NCI-H446 treated with DMSO at 0.1 percent for 48 hours (cell line): ENCODE data around the gene PIGBOS1.
A peak's percentile ranks its signal among the peaks of the same experiment; 100 is the strongest.
"Not testable (repeated sequence)": the region's sequence is repeated elsewhere in the genome, so short reads cannot be mapped to it uniquely, and the experiment has no call there.

Source experiments
- DNase-seq: peaks from one replicate; lab custom pipeline; 2025; lab: John Stamatoyannopoulos, UW

Gene PIGBOS1

DNA sequence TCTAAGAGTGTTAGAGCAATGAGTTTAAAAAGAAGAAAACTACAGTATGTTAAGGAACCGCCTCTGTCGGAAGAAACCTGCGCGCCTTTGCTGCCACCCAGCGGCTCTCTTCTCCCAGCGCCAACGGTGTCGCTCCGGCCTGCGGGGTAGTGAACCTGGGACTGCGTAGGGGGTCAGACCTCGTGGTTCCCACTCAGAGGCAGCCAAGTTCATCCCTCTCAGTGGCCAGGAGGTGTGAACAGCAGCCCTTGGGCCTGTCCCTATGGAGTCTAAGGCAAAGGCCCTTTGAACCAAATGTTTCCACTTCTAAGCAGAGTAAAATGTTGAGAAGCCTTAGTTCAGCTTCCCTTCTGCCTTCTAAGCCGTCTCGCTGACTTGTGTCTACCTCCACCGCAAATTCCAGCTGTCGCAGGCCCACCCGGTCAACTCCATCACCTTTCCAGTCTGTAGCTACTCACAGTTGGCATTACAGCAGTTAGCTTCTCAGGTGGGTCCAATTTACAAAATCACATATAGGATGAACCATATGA, 28.3 kb downstream of the PIGBOS1 start:
- DNase-seq: peak; percentile 40

DNA sequence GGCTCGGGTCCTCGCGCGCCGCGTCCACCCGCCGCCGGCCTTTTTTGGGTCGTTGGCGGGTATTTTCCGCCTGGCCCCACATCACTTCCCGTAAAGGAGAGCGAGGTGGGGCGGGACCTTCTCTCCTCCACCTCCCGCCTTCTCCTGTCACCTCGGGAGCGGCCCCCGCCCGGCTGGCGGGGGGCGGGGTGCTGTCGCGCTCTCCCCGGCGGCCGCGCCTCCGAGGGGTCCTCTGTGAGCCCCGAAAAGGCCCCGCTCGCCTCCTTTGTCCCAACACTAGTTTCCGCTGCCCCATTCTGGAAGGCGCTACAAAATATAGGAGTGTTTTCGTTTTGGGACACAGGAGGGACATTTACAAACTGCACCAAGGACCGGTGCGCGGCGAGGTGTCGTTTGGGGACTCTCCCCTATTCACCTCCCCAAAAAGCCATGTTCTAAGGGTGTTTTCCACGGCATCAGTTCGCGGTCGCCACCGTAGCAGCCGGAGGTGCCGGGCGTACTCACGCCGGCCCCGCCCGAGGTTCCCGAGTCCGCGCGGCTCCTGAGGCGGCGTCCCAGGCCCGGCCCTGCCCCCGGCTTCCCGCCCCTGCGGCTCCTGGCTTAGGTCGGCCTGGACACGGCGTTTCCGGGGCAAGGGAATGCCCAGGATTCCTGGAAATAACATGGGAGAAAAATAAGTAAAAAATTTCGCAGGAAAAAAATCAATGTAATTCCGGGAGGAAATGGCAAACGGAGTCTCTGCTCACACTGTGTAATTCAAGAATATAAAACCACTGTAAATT, 29.0 kb downstream of the PIGBOS1 start, which contains the start of gene RAB27A:
TSS of gene RAB27A (minus strand) at position 68 of the 782 bp plus-strand sequence. CDS start 54,879 bp downstream, outside the sequence.
- no peak for DNase-seq

DNA sequence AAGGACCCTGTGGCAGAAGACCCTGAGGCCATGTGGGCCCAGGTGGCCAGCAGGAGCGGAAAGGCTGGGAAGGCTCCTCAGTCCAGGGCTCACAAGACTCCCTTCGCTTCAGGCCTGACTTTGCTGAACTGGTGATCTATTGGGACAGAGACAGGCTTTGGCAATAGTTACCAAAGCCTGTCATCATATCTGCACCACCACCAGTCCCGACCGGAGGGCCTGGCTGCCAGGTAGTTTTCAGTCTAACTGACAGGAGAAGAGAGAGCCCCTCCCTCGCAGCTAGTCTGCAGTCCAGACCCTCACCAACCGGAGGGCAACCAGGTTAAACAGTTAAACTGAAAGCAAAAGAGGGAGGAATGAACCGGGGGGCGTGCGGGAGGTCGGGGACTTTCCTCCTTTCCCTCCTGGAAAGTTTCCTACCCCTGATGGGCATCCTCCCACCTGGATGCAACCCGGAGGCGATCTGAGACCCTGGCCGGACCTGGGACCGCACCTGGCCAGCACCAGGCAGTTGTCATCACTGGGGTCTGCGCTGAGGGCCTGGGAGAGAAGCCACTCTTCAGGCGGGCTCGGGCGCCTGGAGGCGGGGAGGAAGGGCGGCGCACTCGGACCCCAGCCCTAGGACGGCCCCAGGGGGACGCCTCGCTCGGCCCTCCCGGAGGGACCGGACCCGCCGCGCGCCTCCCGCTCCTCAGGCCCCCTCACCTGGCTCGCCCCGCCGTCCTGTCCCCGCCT, 29.7 kb downstream of the PIGBOS1 start:
- no peak for DNase-seq

DNA sequence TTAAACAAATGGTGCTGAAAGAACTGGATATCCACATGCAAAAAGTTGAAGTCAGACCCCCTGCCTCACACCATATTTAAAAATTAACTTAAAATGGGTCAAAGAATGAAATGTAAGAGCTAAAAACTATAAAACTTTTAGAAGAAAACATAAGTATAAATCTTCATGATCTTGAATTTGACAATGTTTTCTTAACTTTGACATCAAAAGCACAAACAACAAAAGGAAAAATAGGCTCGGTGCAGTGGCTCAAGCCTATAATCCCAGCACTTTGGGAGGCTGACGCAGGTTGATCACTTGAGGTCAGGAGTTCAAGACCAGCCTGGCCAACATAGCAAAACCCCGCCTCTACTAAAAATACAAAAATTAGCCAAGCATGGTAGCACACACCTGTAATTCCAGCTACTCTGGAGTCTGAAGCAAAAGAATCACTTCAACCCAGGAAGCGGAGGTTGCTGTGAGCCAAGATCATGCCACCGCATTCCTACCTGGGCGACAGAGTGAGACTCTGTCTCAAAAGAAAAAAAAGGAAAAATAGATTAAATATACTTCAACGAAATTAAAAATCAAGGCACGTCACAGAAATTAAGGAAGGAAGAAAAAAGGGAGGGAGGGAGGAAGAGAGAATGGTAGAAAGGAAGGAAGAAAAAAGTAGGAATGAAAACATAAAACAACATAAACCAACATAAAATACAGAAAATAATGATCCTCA, 30.8 kb downstream of the PIGBOS1 start:
- no peak for DNase-seq

DNA sequence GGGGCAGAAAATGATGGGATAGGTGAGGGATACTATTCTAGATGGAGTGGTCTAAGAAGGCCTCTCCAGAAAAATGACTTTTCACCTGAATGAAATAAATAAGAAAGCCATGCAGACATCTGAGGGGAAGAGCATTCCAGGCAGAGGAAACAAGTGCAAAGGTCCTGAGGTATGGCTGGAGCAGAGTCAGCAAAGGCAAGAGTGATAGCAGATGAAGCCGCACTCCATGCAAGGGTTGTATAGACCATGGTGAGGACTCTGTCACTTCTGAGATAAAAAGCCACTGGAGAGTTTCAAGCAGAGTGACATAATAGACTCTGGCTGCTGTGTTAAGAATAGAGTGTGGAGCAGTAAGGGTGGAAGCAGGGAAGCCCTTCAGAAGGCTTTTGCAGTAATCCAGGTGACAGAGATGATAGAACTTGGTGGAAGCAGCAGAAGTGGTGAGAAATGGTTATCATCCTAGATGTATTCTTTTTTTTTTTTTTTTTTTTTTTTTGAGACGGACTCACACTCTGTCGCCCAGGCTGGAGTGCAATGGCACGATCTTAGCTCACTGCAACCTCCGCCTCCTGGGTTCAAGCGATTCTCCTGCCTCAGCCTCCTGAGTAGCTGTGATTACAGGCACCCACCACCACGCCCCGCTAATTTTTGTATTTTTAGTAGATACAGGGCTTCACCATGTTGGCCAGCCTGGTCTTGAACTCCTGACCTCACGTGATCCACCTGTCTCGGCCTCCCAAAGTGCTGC, 32.3 kb downstream of the PIGBOS1 start:
- DNase-seq: not testable (repeated sequence)

DNA sequence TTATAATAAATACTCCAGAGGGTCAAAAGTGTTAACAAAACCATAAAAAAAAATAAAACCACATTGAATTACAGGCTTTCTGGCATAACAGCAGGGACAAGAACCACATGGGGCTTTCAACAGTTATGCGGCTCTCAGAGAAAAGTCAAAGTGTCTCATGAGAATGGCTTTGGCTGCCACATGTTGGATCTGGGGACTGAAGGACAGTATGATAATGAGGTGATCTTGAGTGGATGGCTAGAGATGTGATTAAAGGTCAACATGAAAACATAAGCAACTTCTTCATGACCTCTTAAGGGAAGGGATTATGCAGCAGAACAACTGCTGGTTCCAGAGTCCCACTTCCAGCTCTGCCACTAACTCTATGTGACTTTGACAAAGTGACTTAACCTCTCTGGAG, 34.5 kb downstream of the PIGBOS1 start:
- DNase-seq: no peak

DNA sequence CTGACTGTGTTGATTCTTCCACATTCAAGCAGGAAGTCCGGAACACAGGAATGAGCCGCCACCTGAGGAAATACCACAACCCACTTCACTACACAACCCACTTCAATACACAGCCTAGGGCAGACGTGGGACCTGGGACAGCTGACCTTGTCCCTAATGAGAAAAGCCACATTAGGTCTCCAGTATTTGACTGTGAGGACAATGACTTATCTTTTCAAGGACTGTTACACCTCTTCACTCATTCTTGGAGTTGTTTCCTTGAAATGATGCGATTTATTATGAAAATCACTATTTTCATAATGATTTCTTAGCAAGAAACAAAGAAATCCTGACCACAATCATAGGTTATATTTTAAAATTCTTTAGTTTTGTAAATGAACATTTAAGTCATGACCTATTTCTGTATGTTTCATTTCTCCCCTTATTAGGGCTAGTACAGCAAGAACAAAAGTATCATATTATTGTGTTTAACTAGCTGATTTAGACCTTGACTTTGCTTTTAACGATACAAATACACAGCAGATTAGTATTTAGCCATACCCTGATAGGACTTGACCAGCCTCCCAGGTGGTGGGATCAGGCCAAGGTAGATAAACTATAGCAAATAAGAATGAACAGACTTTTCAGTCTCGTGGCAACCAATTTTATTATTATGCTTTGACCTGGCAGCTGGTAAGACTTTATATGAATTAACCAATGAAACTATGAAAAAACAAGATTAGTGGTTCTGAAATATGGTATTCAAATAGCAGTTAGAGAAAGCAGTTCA, 35.4 kb downstream of the PIGBOS1 start:
- no peak for DNase-seq

DNA sequence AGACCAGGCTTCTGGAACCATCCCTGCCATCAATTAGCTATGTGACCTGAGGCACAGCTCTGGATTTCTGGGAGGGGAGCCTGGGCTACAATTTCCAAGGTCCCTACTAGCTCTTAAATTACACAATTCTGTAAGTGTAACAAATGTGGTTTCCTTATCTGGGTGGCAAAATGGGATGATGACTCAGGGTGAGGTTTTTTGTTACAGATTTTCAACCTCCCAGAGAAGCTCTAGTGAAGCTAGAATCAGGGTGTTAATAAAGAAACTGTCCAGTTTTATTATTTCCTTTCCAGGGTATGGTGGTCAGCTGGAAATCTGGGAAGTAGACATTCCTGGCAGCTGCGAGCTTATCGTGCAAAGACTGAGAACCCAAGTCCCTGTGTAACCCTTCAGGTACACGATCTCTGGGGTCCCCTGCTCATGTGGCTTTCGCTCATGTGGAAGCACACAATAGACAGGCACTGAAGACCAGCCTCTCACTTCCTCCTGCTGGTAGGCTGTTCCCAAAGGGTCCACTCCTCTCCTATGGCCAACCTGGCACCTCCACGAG, 36.6 kb downstream of the PIGBOS1 start:
- DNase-seq: no peak

DNA sequence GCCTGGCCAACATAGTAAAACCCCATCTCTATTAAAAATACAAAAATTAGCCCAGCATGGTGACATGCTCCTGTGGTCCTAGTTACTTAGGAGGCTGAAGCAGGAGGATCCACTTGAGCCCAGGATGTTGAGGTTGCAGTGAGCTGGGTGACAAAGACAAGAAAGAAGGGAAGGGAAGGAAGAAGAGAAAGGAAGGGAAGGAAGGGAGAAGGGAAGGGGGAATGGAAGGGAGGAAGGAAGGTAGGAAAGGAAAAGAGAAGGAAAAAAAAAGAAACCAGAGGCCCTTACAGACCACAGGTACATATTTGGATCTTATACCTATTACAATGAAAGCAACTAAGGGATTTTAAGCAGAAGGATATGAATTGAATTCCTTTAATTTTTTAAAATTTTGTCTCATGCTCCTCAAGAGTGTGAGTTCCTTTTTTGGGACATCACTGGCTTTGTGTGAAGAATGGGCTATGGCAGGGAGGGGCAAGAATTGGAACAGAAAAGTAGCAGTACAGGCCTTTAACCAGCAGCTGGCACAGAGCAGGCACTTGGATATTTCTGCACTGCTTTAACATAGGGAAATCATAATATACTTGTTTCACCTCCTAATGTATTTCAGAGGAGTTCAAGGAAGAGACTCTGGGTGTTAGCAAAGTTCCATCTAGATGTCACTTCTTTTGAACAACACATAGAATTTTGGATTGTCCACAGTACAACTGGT, 37.2 kb downstream of the PIGBOS1 start:
- no peak for DNase-seq

DNA sequence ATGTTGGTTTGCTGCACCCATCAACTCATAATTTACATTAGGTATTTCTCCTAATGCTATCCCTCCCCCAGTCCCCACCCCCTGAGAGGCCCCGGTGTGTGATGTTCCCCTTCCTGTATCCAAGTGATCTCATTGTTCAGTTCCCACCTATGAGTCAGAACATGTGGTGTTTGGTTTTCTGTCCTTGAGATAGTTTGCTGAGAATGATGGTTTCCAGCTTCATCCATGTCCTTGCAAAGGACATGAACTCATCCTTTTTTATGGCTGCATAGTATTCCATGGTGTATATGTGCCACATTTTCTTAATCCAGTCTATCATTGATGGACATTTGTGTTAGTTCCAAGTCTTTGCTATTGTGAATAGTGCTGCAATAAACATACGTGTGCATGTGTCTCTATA, 38.3 kb downstream of the PIGBOS1 start:
- not testable (repeated sequence) for DNase-seq

DNA sequence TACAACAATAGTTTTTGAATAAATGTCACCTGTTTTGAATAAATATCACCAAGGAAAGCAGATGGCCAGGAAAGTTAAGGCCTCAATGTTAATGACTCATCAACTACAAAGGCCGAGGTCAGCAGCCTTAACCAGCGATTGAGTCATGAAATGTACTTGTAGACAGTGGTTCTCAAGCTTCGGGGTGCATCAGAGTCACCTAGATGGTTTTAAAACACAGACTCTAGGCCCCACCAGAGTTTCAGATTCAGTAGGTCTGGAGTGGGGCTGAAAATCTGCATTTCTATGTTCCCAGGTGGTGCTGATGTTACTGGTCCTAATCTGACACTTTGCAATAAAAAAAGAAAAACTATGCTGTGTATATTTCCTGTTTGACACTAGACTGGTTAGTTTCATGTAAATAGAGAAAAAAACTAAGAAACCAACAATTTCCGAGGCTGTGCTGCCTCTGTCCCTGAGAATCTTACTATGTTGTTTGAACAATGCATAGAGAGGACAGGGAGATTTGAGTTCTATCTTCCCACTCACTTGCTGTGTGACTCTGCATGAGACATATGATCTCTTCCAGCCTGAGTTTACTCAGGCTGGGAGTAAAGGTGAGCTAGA, 39.1 kb downstream of the PIGBOS1 start:
- no peak for DNase-seq

DNA sequence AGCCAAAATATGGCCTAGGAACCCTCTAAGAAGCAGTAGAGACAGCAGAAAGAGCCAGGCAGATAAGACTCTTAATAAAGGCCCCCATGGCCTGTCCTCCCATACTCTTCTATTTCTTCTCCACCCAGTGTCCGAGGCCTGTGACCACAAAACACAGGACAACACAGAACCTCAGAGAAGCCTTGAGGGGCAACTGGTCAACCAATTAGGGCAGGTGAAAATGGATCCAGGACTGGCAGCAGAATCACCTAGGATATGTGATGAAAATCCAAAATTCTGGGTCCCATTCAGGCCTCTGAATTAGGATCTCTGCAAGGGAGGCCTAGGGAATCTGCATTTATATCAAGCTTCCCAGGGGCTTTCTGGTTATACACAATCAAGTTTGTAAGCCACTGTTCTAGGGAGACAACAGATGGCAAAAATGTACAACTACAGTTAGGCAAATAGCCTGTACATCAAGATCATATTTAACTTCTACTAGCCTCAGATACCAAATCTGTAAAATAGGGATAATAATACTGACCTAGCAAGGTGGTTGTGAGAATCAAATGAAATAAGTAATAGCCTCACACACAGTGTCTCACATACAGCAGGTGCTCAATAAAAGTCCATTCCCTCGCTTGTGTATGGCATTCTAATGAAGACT, 39.7 kb downstream of the PIGBOS1 start:
- DNase-seq: no peak

DNA sequence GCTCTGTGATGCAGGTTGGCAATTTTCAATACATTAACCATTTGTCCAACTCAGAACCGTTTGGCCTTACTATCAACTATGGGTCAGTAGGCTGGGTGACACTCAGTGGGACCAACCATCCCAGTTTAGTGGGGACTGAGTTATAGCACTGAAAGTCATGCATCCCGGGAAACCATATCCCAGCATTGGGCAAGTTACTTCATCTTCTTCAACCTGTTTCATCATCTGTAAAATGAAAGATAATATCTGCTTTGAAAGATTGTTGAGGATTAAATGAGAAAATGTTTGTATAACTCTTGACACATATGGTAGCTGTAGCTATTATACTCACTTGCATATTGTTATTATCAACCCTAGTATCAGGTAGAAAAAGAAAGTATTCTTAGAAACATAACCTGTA, 41.2 kb downstream of the PIGBOS1 start:
- no peak for DNase-seq

DNA sequence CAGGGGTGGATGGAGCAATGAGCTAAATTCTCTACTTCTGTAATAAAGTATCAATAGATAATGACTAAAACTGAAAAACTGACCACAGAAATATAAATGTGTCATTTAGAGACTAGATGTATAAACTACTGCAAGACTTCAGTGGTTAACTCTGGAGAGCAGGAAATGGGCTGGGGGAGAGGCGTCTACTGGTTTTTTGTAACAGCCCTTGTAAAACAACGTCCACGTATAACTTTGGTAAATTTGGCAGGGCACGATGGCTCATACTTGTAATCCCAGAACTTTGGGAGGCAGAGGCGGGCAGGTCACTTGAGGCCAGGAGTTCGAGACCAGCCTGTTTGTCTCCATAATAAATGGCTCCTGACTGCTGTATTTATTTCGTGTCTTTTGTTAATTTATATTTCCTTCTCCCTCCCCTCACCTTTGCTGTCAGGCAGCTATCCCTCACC, 41.8 kb downstream of the PIGBOS1 start:
- no peak for DNase-seq

DNA sequence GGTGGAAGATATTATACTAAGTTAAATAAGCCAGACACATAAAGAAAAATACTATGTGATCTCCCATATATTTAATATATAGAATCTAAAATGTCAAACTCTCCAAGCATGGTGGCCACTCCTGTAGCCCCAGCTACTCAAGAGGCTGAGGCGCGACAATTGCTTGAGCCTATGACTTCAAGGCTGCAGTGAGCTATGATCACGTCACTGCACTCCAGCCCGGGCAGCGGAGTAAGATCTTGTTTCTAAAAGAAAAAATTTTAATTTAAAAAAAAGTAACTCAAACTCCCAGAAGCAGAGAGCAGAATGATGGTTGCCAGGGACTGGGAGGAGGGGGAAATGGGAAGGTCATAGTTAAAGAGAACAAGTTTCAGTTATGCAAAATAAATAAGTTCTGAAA, 42.6 kb downstream of the PIGBOS1 start:
- DNase-seq: no peak

DNA sequence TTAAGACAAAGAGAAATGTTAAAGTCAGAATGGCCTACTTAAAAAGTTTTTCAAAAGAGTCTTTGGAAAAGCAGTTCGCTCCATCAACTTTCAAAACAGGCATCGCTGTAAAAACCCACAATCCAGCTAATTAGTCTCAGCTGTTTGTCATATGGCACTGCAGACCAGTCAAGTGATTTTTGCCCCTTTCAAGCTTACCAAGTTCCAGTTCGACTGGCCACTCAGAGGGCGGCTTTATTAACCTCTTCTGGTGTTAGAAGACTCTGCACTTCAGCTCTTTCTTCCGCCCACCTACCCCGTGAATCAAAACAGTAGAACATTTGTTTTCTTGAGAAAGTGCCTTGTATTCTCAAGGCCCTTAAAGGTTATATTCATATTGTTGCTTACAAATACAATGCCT, 48.6 kb downstream of the PIGBOS1 start:
- no peak for DNase-seq

DNA sequence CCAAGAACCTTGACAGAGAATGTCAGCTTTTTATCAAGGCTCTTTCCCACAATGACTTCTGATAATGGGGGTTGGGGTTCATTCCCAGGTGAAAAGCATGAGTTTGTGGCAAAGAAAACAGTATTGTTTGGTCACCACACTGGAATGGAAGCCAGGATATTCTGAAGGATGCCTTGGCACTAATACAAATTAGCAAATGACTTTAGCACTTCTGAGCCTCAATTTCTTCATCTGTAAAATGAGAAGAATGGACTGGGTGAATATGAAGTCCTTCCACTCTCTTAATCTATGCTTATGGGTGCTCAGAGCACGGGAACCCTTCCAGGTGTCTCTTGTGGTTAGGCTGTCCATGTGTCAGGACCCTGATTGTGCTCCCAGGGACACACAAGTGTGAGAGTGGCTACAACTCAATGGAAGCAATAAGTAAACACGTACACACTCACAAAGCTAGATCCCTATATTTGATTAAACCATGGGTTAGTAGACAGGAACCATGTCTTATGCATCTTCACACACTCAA, 50.7 kb downstream of the PIGBOS1 start:
- no peak for DNase-seq

DNA sequence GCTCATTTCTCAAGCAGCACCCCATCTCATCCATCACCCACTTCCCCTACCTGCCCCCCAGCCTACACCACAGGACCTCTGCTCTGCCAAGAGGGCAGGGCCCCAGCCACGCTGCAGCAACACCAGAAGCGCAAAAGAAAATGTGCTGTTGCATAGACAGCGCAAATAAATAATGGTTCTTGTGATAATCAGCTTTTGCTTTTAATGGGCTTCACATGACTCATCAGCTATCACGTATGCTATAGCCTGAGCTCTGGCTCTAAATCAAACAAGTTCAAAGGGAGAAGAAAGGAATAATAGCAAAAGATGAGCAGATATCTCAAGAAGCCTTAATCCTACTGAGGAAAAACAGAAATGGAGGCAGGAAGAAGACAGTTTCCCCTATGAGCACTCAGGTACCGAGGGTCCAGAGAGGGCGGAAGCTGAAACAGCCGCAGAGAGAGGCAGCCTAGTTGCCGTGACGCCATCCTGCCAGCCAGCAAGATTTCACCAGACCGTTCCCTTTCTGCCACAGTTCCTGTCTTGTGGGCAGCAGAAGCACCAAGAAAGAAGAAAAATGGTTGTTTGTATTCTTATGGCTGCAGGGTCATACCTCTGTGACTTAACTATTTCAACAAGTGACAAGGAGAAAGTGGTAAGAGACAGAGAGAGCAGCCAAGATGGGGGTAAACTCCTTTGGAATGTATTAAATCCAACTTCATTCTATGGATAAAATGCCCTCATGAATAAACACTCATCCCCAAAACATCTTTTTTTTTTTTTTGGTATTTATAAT, 51.3 kb downstream of the PIGBOS1 start:
- no peak for DNase-seq
